ENCODE data around the gene FITM2. TPM values are rescaled to one million over a fixed set of nuclear protein-coding genes. Genes with fewer than 3 reads are reported as not detected.

FITM2 gene
- total and polyA plus RNA-seq, 7 donors, result 4.5 to 15.7 (median 12.0) TPM

Other genes starting within 250 kb of the FITM2 start
- gene JPH2, start 124.0 kb downstream of the FITM2 start, total RNA-seq, result 100 to 1,000 TPM in 1 of 4 donors, 10 to 100 TPM in 3; 48.0 to 145 (median 81.8) TPM
- 10 to 100 TPM; 13.5 to 25.1 (median 19.9) TPM for gene JPH2, start 124.0 kb downstream of the FITM2 start, polyA plus RNA-seq
- gene OSER1, start 100.4 kb downstream of the FITM2 start, total RNA-seq, result 10 to 100 TPM; 46.0 to 97.6 (median 61.7) TPM
- 10 to 100 TPM; 47.4 to 75.7 (median 71.4) TPM for gene OSER1, start 100.4 kb downstream of the FITM2 start, polyA plus RNA-seq
- not detected for gene GDAP1L1, start 63.9 kb downstream of the FITM2 start, total RNA-seq
- gene GDAP1L1, start 63.9 kb downstream of the FITM2 start, polyA plus RNA-seq, result under 1 TPM in 1 of 3 donors, not detected in 2; 0.04 TPM
- gene R3HDML, start 25.8 kb upstream of the FITM2 start, total RNA-seq, result not detected
- not detected for gene R3HDML, start 25.8 kb upstream of the FITM2 start, polyA plus RNA-seq
- under 1 TPM in 1 of 4 donors, not detected in 3; 0.13 TPM for gene HNF4A, start 44.5 kb upstream of the FITM2 start, total RNA-seq
- under 1 TPM in 2 of 3 donors, not detected in 1; 0.03 TPM for gene HNF4A, start 44.5 kb upstream of the FITM2 start, polyA plus RNA-seq
- gene TTPAL, start 164.7 kb upstream of the FITM2 start, total RNA-seq, result 1 to 10 TPM; 3.2 to 8.4 (median 5.4) TPM
- gene TTPAL, start 164.7 kb upstream of the FITM2 start, polyA plus RNA-seq, result 1 to 10 TPM; 1.2 to 4.8 (median 3.0) TPM
- 100 to 1,000 TPM in 2 of 4 donors, 10 to 100 TPM in 2; 89.5 to 104 (median 97.8) TPM for gene SERINC3, start 210.9 kb upstream of the FITM2 start, total RNA-seq
- gene SERINC3, start 210.9 kb upstream of the FITM2 start, polyA plus RNA-seq, result 10 to 100 TPM; 35.6 to 89.2 (median 36.3) TPM